ENCODE measurements around the gene AURKAIP1. TPM values are rescaled to one million over a fixed set of nuclear protein-coding genes. Genes with fewer than 3 reads are reported as not detected.

AURKAIP1 gene
- total and polyA plus RNA-seq, 9 of the 15 experiments (the other 6 are each of a cell fraction or from before 2014, with no cell fraction given): 7.8 to 478 (median 92.0) TPM

DNA sequence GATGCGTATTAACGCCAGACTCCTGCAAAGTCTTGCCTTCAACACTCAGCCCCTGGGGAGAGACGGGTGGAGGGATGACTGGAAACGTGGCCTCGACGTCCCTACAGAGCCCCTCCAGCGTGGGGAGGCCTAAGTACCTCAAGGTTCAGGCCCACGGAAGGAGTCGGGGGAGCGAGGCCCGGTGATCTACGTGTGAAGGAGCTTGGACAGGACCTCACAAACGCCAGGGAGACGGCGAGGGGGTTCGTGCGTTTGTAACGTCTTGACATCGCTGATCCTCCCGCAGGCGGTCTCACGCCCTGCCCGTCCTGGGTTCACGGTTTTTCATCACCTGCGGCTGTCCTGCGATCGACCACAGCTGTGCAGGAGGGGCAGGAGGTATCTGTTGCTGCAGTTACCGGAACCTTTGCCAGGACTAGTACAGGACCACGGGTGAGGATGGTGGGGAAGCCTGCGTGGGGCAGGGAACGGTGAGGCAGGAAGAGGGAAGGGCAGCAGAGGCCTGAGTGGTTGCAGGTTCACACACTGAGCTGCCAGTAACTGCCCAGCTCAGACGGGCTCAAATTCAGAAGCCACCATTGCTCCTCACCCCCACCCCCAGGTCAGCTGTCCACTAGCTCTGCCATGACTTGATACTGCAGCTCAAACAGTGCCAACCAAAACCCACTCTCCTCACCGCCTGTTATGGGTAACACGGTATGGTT, 25.0 kb upstream of the AURKAIP1 start (continued):
- TF ChIP-seq SMARCA5 (IDR thresholded peaks at IDR 0.05) (0 out of 2 replicates have a peak, but pooled peaks have one; percentile 40), HDGF (IDR thresholded peaks at IDR 0.05) (0 out of 2 replicates have a peak, but pooled peaks have one; percentile 48), SRSF1 (IDR thresholded peaks at IDR 0.05; ENCODE audit: low read depth, low read length) (peak; percentile 21; the same call in 1 of the 2 replicates), GTF2E2 (tag; IDR thresholded peaks at IDR 0.05) (0 out of 2 replicates have a peak, but pooled peaks have one; percentile 37), NBN (IDR thresholded peaks at IDR 0.05; ENCODE audit: low read depth) (no peak), ZNF12 (CRISPR knock-in tag; IDR thresholded peaks at IDR 0.05) (peak; percentile 51; the same call in 1 of the 2 replicates), DIDO1 (tag; IDR thresholded peaks at IDR 0.05; ENCODE audit: low read depth) (no peak), TRIM24 (IDR thresholded peaks at IDR 0.05) (no peak), ZBTB43 (CRISPR knock-in tag; IDR thresholded peaks at IDR 0.05) (0 out of 2 replicates have a peak, but pooled peaks have one; percentile 38), SRSF3 (IDR thresholded peaks at IDR 0.05; ENCODE audit: insufficient read depth, low read length) (peak; percentile 82; the same call in 1 of the 2 replicates), POLR2A (conservative IDR thresholded peaks at IDR 0.05) (peak; percentile 79), TCF7 (IDR thresholded peaks at IDR 0.05; ENCODE audit: borderline replicate concordance) (no peak; the same call in 1 of the 2 replicates), YY1 (IDR thresholded peaks at IDR 0.05; ENCODE audit: borderline replicate concordance in 1 of 3, control insufficient read depth in 1 of 3, extremely low read depth in 1 of 3, insufficient read depth in 3 of 3, insufficient read length in 1 of 3, insufficient replicate concordance in 2 of 3, low read depth in 1 of 3, low read length in 2 of 3) (peak in 2 of 3 experiments; percentile 13 to 20), KAT2B (IDR thresholded peaks at IDR 0.05; ENCODE audit: low read depth, low read length) (no peak), ETV6 (IDR thresholded peaks at IDR 0.05; ENCODE audit: borderline replicate concordance in 1 of 2, low read depth in 2 of 2, low read length in 1 of 2) (peak in 1 of 2 experiments; percentile 0; a peak in 1 of 4 replicates), ETV6 (CRISPR knock-in tag; IDR thresholded peaks at IDR 0.05; ENCODE audit: borderline replicate concordance) (no peak), SAFB2 (IDR thresholded peaks at IDR 0.05; ENCODE audit: borderline replicate concordance, low read depth, low read length, severe bottlenecking) (no peak), TCF3 (CRISPR knock-in tag; IDR thresholded peaks at IDR 0.05) (no peak), ZFX (CRISPR knock-in tag; IDR thresholded peaks at IDR 0.05) (peak; percentile 37; the same call in 1 of the 2 replicates), SRF (CRISPR knock-in tag; IDR thresholded peaks at IDR 0.05) (0 out of 4 replicates have a peak, but pooled peaks of 1 of the 2 experiments have one; percentile 17), ZNF431 (CRISPR knock-in tag; IDR thresholded peaks at IDR 0.05) (0 out of 2 replicates have a peak, but pooled peaks have one; percentile 2), SREBF1 (IDR thresholded peaks at IDR 0.05; ENCODE audit: borderline replicate concordance, low read depth, low read length) (no peak)
- TF ChIP-seq, protein P1, sequence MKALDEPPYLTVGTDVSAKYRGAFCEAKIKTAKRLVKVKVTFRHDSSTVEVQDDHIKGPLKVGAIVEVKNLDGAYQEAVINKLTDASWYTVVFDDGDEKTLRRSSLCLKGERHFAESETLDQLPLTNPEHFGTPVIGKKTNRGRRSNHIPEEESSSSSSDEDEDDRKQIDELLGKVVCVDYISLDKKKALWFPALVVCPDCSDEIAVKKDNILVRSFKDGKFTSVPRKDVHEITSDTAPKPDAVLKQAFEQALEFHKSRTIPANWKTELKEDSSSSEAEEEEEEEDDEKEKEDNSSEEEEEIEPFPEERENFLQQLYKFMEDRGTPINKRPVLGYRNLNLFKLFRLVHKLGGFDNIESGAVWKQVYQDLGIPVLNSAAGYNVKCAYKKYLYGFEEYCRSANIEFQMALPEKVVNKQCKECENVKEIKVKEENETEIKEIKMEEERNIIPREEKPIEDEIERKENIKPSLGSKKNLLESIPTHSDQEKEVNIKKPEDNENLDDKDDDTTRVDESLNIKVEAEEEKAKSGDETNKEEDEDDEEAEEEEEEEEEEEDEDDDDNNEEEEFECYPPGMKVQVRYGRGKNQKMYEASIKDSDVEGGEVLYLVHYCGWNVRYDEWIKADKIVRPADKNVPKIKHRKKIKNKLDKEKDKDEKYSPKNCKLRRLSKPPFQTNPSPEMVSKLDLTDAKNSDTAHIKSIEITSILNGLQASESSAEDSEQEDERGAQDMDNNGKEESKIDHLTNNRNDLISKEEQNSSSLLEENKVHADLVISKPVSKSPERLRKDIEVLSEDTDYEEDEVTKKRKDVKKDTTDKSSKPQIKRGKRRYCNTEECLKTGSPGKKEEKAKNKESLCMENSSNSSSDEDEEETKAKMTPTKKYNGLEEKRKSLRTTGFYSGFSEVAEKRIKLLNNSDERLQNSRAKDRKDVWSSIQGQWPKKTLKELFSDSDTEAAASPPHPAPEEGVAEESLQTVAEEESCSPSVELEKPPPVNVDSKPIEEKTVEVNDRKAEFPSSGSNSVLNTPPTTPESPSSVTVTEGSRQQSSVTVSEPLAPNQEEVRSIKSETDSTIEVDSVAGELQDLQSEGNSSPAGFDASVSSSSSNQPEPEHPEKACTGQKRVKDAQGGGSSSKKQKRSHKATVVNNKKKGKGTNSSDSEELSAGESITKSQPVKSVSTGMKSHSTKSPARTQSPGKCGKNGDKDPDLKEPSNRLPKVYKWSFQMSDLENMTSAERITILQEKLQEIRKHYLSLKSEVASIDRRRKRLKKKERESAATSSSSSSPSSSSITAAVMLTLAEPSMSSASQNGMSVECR (CRISPR knock-in tag; IDR thresholded peaks at IDR 0.05): peak; percentile 90

Data from K562 (cell line).